Chondrocyte (in vitro differentiated cells): ENCODE results near the gene KDM4B. TPM values are rescaled to one million over a fixed set of nuclear protein-coding genes. Genes with fewer than 3 reads are reported as not detected.

ENCODE experiments used
- DNase-seq: peaks from one replicate; pipeline ENCODE4 v3.0.0; 2021; ENCODE audit warnings: mixed read lengths, low spot score
- H3K27ac Mint-ChIP-seq: one replicate; pipeline ENCODE4 v1.8.0; 2021; ENCODE audit warnings: mild to moderate bottlenecking, moderate library complexity, mixed read lengths; ENCODE audit not compliant: unreplicated experiment
- H3K27me3 Mint-ChIP-seq: 2 replicates; pipeline ENCODE4 v1.8.0; 2021; ENCODE audit warnings: low read depth, mixed read lengths
- H3K36me3 Mint-ChIP-seq: 2 replicates; pipeline ENCODE4 v1.8.0; 2021; ENCODE audit warnings: low read depth, mixed read lengths
- H3K4me1 Mint-ChIP-seq: 2 replicates; pipeline ENCODE4 v1.8.0; 2021; ENCODE audit warnings: low read depth, mild to moderate bottlenecking, mixed read lengths
- H3K4me3 Mint-ChIP-seq: one replicate; pipeline ENCODE4 v1.8.0; 2021; ENCODE audit warnings: mild to moderate bottlenecking, moderate library complexity, mixed read lengths; ENCODE audit not compliant: unreplicated experiment
- H3K9me3 Mint-ChIP-seq: 2 replicates; pipeline ENCODE4 v1.8.0; 2021; ENCODE audit warnings: low read depth, mixed read lengths
- CTCF ChIP-seq: fragments of 200-600 bp; sonication (generic); IDR thresholded peaks from 2 replicates; pipeline ENCODE4 v1.5.0; 2021; ENCODE audit warnings: antibody characterized with exemption, mild to moderate bottlenecking, moderate library complexity
- total RNA-seq: library from RNA; stranded (reverse); gene quantifications from 3 replicates; pipeline ENCODE4 v1.2.1, GENCODE V29; 2021

KDM4B gene
- total RNA-seq, 1 donor from 2014 or later = 52.2 TPM

GRCh38 chr19:5121266-5122120, 152.6 kb downstream of the KDM4B start:
- no peak for TF ChIP-seq CTCF
- Mint-ChIP-seq H3K4me1 (peaks cover 18% of the 10 kb centered on the region), H3K27me3 (no peaks in the 10 kb centered on the region), H3K27ac (no peak overlapping the region), H3K36me3 (peaks cover 11% of the 10 kb centered on the region), H3K4me3 (no peak overlapping the region), H3K9me3 (peaks cover under 1% of the 10 kb centered on the region)
- DNase-seq = no peak

- DNase-seq = no peak
- Mint-ChIP-seq H3K9me3 (no peaks in the 10 kb centered on the region), H3K27ac (no peak overlapping the region), H3K4me1 (peaks cover 18% of the 10 kb centered on the region), H3K36me3 (peaks cover 11% of the 10 kb centered on the region), H3K4me3 (no peak overlapping the region), H3K27me3 (no peaks in the 10 kb centered on the region)
- TF ChIP-seq CTCF = no peak
Observed at GRCh38 chr19:5122121-5122400, 153.1 kb downstream of the KDM4B start.

- Mint-ChIP-seq H3K27ac (no peak overlapping the region), H3K4me1 (peaks cover 24% of the 10 kb centered on the region), H3K9me3 (no peaks in the 10 kb centered on the region), H3K4me3 (no peak overlapping the region), H3K27me3 (no peaks in the 10 kb centered on the region), H3K36me3 (peaks cover 11% of the 10 kb centered on the region)
- TF ChIP-seq CTCF = no peak
- no peak for DNase-seq
Observed at GRCh38 chr19:5122671-5123409, 153.9 kb downstream of the KDM4B start.

- H3K4me3 Mint-ChIP-seq = no peak overlapping the region
- peaks cover 32% of the 10 kb centered on the region for H3K4me1 Mint-ChIP-seq
- peaks cover 11% of the 10 kb centered on the region for H3K36me3 Mint-ChIP-seq
- H3K9me3 Mint-ChIP-seq = no peaks in the 10 kb centered on the region
- no peak for TF ChIP-seq CTCF
- DNase-seq = no peak
- no peaks in the 10 kb centered on the region for H3K27me3 Mint-ChIP-seq
- no peak overlapping the region for H3K27ac Mint-ChIP-seq
Observed at GRCh38 chr19:5123646-5124045, 154.7 kb downstream of the KDM4B start.

GRCh38 chr19:5124111-5124855, 155.4 kb downstream of the KDM4B start:
- Mint-ChIP-seq H3K27ac (no peak overlapping the region), H3K27me3 (no peaks in the 10 kb centered on the region), H3K36me3 (peaks cover 11% of the 10 kb centered on the region), H3K4me1 (peaks cover 37% of the 10 kb centered on the region), H3K4me3 (no peak overlapping the region), H3K9me3 (no peaks in the 10 kb centered on the region)
- TF ChIP-seq CTCF = no peak
- DNase-seq = no peak
